ENCODE measurements around the gene GPR162.

The GPR162 gene

GRCh38 chr12:6821591-6822425 is at the start of gene GPR162:
TSS of gene GPR162 (plus strand) at chr12:6821821. CDS start at chr12:6823899, 2,078 bp downstream.
- no peak for DNase-seq

- DNase-seq: peak; percentile 56
Measured at GRCh38 chr12:6772331-6772695, 49.3 kb upstream of the GPR162 start, which contains the start of gene LAG3. TSS of gene LAG3 (plus strand) at chr12:6772520. CDS start at chr12:6772853, 333 bp downstream.

- no peak for DNase-seq
Measured at GRCh38 chr12:6772726-6773589, 48.7 kb upstream of the GPR162 start.

- peak; percentile 71 for DNase-seq
Measured at GRCh38 chr12:6773590-6774351, 47.9 kb upstream of the GPR162 start.

GRCh38 chr12:6774499-6775062 is 47.0 kb upstream of the GPR162 start:
- DNase-seq: no peak

GRCh38 chr12:6775185-6776174 is 46.1 kb upstream of the GPR162 start:
- no peak for DNase-seq

GRCh38 chr12:6777386-6777785 is 44.2 kb upstream of the GPR162 start:
- DNase-seq: no peak

GRCh38 chr12:6778217-6778573 is 43.4 kb upstream of the GPR162 start:
- DNase-seq: no peak

GRCh38 chr12:6778574-6779550 is 42.8 kb upstream of the GPR162 start:
- DNase-seq: peak; percentile 87

GRCh38 chr12:6779708-6780432 is 41.8 kb upstream of the GPR162 start:
- DNase-seq: no peak

- no peak for DNase-seq
Measured at GRCh38 chr12:6780573-6780972, 41.0 kb upstream of the GPR162 start.

GRCh38 chr12:6782119-6782518 is 39.5 kb upstream of the GPR162 start:
- no peak for DNase-seq

GRCh38 chr12:6782850-6783566 is 38.6 kb upstream of the GPR162 start:
- DNase-seq: no peak

GRCh38 chr12:6783828-6784227 is 37.8 kb upstream of the GPR162 start:
- DNase-seq: no peak

- DNase-seq: no peak
Measured at GRCh38 chr12:6784296-6784695, 37.3 kb upstream of the GPR162 start.

- no peak for DNase-seq
Measured at GRCh38 chr12:6784761-6785160, 36.9 kb upstream of the GPR162 start.

- no peak for DNase-seq
Measured at GRCh38 chr12:6786416-6787094, 35.1 kb upstream of the GPR162 start.

GRCh38 chr12:6787309-6787708 is 34.3 kb upstream of the GPR162 start:
- no peak for DNase-seq
